ENCODE data around the gene RPTOR. TPM values are rescaled to one million over a fixed set of nuclear protein-coding genes. Genes with fewer than 3 reads are reported as not detected.

The RPTOR gene
- total and polyA plus RNA-seq, 2 experiments from 2014 or later: 13.2 to 37.9 TPM

DNA sequence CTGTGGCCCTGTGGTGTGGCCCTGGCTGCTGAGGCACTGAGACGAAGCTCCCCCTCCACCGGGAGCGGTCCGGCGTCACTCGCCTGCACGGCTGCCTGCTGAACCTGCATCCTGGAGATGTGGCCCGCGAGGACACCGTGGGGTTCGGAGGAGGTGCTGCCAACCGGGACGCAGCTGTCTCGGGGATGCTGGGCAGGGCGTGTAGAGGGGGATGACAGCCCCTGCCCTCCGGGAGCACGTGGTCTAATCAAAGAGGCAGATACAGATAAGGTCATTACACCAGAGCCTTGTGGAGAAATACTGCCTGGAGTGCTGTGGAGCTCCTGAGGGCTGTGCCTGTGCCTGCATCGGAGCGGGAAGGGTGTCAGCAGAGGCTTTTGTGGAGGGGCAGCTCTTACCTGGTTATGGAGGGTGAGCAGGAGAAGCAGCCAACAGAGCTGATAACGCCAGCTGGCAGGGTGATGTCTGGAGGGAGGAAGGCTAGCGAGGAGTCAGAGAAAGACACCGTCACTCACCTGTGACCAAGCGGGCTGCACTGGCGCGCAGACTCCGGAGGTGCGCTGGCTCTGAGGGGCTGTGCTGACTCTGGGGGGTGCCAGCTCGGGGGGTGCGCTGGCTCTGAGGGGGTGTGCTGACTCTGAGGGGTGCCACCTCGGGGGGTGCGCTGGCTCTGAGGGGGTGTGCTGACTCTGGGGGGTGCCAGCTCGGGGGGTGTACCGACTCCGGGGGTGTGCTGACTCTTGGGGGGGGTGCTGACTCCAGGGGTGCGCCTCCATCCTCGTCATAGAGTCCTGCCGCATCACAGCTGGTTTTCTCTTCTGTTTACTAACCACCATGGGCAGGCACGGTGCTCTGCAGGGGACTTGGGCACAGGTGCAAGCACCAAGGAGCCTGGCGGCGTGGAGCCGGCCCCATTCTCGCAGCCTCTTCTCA, 342.3 kb downstream of the RPTOR start:
- no peaks in the 10 kb centered on the region for H3K27me3 ChIP-seq
- TF ChIP-seq, protein P1, sequence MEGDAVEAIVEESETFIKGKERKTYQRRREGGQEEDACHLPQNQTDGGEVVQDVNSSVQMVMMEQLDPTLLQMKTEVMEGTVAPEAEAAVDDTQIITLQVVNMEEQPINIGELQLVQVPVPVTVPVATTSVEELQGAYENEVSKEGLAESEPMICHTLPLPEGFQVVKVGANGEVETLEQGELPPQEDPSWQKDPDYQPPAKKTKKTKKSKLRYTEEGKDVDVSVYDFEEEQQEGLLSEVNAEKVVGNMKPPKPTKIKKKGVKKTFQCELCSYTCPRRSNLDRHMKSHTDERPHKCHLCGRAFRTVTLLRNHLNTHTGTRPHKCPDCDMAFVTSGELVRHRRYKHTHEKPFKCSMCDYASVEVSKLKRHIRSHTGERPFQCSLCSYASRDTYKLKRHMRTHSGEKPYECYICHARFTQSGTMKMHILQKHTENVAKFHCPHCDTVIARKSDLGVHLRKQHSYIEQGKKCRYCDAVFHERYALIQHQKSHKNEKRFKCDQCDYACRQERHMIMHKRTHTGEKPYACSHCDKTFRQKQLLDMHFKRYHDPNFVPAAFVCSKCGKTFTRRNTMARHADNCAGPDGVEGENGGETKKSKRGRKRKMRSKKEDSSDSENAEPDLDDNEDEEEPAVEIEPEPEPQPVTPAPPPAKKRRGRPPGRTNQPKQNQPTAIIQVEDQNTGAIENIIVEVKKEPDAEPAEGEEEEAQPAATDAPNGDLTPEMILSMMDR (IDR thresholded peaks at IDR 0.05; ENCODE audit: low read depth, low read length): no peak
- H3K9me3 ChIP-seq (ENCODE audit: low read depth): no peaks in the 10 kb centered on the region
- H3K4me1 ChIP-seq (ENCODE audit: low read depth): no peaks in the 10 kb centered on the region
- peaks cover 8% of the 10 kb centered on the region for H3K36me3 ChIP-seq
- DNase-seq (ENCODE audit: low read depth in 1 of 2, low spot score in 1 of 2): no peak
- H3K4me3 ChIP-seq: no peak overlapping the region
- no peak overlapping the region for H3K27ac ChIP-seq

DNA sequence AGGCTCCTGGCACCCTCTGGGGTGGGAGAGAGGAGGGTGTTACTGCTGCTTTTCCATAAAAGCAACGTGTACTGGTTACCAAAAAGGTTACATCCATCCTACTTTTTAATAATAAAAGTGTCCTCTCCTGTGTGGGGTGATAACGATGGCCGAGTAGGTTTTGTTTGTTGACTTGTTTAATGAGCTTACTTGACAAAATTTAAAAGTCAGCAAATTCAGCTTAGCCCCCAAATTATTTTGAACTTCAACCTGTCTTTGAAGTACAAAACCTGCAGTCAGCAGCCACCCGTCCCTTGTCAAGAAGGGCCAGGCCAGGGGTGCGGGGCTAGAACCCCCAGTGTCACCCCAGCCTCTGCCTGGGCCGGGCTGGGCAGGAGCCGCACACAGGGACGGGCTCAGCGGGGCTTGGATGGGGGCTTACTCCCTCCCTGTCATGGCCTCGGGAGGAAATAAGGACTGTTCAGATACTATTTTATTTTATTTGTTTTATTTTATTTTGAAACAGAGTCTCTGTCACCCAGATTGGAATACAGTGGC, 343.1 kb downstream of the RPTOR start:
- DNase-seq (ENCODE audit: low read depth in 1 of 2, low spot score in 1 of 2): no peak
- Histone ChIP-seq H3K4me1 (ENCODE audit: low read depth) (peaks cover 5% of the 10 kb centered on the region), H3K36me3 (peaks cover 8% of the 10 kb centered on the region), H3K9me3 (ENCODE audit: low read depth) (no peaks in the 10 kb centered on the region), H3K4me3 (no peak overlapping the region), H3K27me3 (no peaks in the 10 kb centered on the region), H3K27ac (no peak overlapping the region)
- TF ChIP-seq, protein P1 (IDR thresholded peaks at IDR 0.05; ENCODE audit: low read depth, low read length): no peak

DNA sequence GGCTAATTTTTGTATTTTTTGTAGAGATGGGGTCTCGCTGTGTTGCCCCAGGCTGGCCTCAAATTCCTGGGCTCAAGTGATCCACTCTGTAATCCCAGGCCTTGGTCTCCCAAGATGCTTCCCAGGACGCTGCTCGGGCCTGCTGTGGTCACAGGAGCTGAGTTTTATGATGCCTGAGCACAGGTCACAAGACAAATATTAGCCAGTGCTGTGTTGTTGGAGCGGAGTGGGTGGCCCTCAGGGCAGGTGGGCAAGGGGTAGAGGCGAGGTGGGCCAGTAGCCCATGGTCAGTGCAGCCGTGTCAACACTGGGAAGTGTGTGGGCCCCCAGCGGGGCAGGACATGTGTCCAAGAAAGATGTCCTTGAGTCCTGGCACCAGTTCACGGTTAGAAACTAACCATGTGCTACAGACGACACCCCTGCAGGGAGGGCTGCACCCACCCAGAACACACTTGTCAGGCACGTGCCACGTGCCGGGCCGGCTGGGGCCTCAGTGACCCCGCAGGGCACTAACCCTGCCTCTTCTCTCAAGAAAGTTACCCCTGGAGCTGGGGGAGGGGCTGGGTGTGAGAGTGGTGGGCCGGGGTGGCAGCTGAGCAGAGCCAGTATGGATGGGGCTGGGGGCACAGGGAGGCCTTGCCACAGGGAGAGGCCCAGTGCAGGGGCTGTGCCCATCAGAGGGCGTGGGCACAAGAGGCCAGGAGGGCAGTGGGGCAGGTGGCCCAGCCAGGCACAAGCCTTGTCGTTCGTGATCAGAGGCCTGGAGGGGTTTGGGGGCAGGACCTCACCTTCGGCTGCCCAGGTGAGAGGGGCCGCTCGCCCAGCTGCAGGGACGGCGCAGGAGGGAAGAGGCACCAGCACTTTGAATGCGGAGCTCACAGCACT, 343.9 kb downstream of the RPTOR start:
- H3K27ac ChIP-seq: no peak overlapping the region
- no peaks in the 10 kb centered on the region for H3K27me3 ChIP-seq
- TF ChIP-seq, protein P1 (IDR thresholded peaks at IDR 0.05; ENCODE audit: low read depth, low read length): no peak
- peaks cover 5% of the 10 kb centered on the region for H3K4me1 ChIP-seq (ENCODE audit: low read depth)
- H3K9me3 ChIP-seq (ENCODE audit: low read depth): no peaks in the 10 kb centered on the region
- H3K36me3 ChIP-seq: peaks cover 10% of the 10 kb centered on the region
- DNase-seq (ENCODE audit: low read depth in 1 of 2, low spot score in 1 of 2): no peak
- no peak overlapping the region for H3K4me3 ChIP-seq

DNA sequence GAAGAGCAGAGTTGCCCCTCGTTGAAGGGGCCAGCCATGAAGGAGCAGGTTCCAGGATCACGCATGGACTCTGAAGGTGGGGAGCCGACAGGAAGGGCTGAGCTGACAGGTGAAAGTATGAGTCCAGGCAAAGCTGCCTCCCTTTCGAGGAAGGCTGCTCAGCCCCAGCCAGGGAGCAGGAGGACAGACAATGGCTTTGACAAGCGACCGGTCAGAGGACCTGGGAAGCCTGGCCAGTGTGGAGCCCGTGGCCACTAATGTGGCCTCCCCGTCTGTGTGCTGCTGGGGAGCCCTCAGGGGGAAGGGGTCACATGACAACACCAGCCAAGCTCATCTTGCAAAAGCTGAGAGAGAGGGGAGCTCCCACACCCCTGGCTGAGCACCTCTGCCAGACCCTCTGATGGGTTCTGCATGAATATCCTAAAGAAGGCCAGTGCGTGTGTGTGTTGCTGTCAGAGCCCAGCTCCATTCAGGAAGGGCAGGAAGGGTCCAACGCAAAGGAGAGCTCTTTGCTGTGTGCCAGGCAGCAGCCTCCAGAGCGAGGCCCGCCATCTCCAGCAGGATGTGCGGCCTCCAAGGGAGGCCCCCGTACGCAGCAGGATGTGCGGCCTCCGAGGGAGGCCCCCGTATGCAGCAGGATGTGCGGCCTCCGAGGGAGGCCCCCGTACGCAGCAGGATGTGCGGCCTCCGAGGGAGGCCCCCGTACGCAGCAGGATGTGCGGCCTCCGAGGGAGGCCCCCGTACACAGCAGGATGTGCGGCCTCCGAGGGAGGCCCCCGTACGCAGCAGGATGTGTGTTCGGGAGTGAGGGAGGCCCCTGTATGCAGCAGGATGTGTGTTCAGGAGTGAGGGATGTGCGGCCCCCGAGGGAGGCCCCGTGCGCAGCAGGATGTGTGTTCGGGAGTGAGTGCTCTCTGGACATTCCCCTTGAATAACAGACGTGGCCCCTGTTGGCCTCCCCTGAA, 344.9 kb downstream of the RPTOR start:
- DNase-seq (ENCODE audit: low read depth in 1 of 2, low spot score in 1 of 2): no peak
- H3K27me3 ChIP-seq: no peaks in the 10 kb centered on the region
- H3K4me1 ChIP-seq (ENCODE audit: low read depth): peaks cover 5% of the 10 kb centered on the region
- H3K27ac ChIP-seq: no peak overlapping the region
- no peaks in the 10 kb centered on the region for H3K9me3 ChIP-seq (ENCODE audit: low read depth)
- no peak overlapping the region for H3K4me3 ChIP-seq
- TF ChIP-seq, protein P1 (IDR thresholded peaks at IDR 0.05; ENCODE audit: low read depth, low read length): no peak
- peaks cover 15% of the 10 kb centered on the region for H3K36me3 ChIP-seq

Data from cardiac muscle cell (in vitro differentiated cells and primary cell).